ENCODE results near the gene CFAP161.
"Not testable (repeated sequence)": the region's sequence is repeated elsewhere in the genome, so short reads cannot be mapped to it uniquely, and the experiment has no call there.

The CFAP161 gene

GRCh38 chr15:81107889-81108288 is 26.2 kb upstream of the CFAP161 start:
- DNase-seq (ENCODE audit: low read depth): no peak

- DNase-seq (ENCODE audit: low read depth): no peak
Observed at GRCh38 chr15:81108427-81108826, 25.6 kb upstream of the CFAP161 start.

GRCh38 chr15:81111018-81111417 is 23.1 kb upstream of the CFAP161 start:
- DNase-seq (ENCODE audit: low read depth): no peak

- DNase-seq (ENCODE audit: low read depth): no peak
Observed at GRCh38 chr15:81111510-81112470, 22.3 kb upstream of the CFAP161 start.

- no peak for DNase-seq (ENCODE audit: low read depth)
Observed at GRCh38 chr15:81113204-81113657, 20.8 kb upstream of the CFAP161 start.

GRCh38 chr15:81113861-81114291 is 20.2 kb upstream of the CFAP161 start:
- DNase-seq (ENCODE audit: low read depth): no peak

- no peak for DNase-seq (ENCODE audit: low read depth)
Observed at GRCh38 chr15:81115054-81115939, 18.8 kb upstream of the CFAP161 start.

GRCh38 chr15:81117136-81117535 is 16.9 kb upstream of the CFAP161 start:
- DNase-seq (ENCODE audit: low read depth): no peak

GRCh38 chr15:81117581-81117980 is 16.5 kb upstream of the CFAP161 start:
- no peak for DNase-seq (ENCODE audit: low read depth)

GRCh38 chr15:81118361-81118760 is 15.7 kb upstream of the CFAP161 start:
- DNase-seq (ENCODE audit: low read depth): no peak

- no peak for DNase-seq (ENCODE audit: low read depth)
Observed at GRCh38 chr15:81120069-81120468, 14.0 kb upstream of the CFAP161 start.

- DNase-seq (ENCODE audit: low read depth): no peak
Observed at GRCh38 chr15:81126892-81127291, 7.2 kb upstream of the CFAP161 start.

GRCh38 chr15:81141478-81141877 is 7.4 kb downstream of the CFAP161 start:
- DNase-seq (ENCODE audit: low read depth): not testable (repeated sequence)

- DNase-seq (ENCODE audit: low read depth): no peak
Observed at GRCh38 chr15:81146006-81146405, 11.9 kb downstream of the CFAP161 start.

GRCh38 chr15:81146466-81146865 is 12.4 kb downstream of the CFAP161 start:
- DNase-seq (ENCODE audit: low read depth): no peak

GRCh38 chr15:81151389-81151788 is 17.3 kb downstream of the CFAP161 start:
- DNase-seq (ENCODE audit: low read depth): no peak

GRCh38 chr15:81152339-81152738 is 18.3 kb downstream of the CFAP161 start:
- DNase-seq (ENCODE audit: low read depth): no peak

- no peak for DNase-seq (ENCODE audit: low read depth)
Observed at GRCh38 chr15:81152799-81153198, 18.7 kb downstream of the CFAP161 start.

GRCh38 chr15:81155375-81156218 is 21.5 kb downstream of the CFAP161 start:
- no peak for DNase-seq (ENCODE audit: low read depth)

GRCh38 chr15:81156324-81156723 is 22.3 kb downstream of the CFAP161 start:
- DNase-seq (ENCODE audit: low read depth): no peak

GRCh38 chr15:81157195-81157938 is 23.3 kb downstream of the CFAP161 start:
- no peak for DNase-seq (ENCODE audit: low read depth)
